ENCODE measurements around the gene TENM3. TPM values are rescaled to one million over a fixed set of nuclear protein-coding genes. Genes with fewer than 3 reads are reported as not detected.

Gene TENM3
- total and polyA plus RNA-seq, 2 donors (not counting 3 experiments of a cell fraction or from before 2014, with no cell fraction given), result 3.2 to 6.2 TPM

- dilution Hi-C loops (cut with MboI; ENCODE audit: extremely low pct_ligation_motif_present, low sequenced_read_pairs), result no loop called here
- no peak for DNase-seq (ENCODE audit: low read depth, low spot score)
Measured at GRCh38 chr4:182547435-182547834, 304.2 kb downstream of the TENM3 start.

More at GRCh38 chr4:182547435-182547834, 304.2 kb downstream of the TENM3 start:
- Histone ChIP-seq H3K4me2 (ENCODE audit: insufficient read depth, low read length) (no peak overlapping the region), H3K27me3 (ENCODE audit: control insufficient read depth in 2 of 2, insufficient read depth in 2 of 2, low read length in 2 of 2) (no peaks in the 10 kb centered on the region), H3K4me3 (replicated peaks in 1 of 3; ENCODE audit: insufficient read depth in 1 of 3, low read depth in 1 of 3, low read length in 3 of 3) (no peak overlapping the region), H3K27ac (ENCODE audit: insufficient read depth, low read depth, low read length) (no peak overlapping the region), H3K9ac (replicated peaks; ENCODE audit: extremely low read depth, insufficient read depth, low read length) (no peak overlapping the region), H4K20me1 (replicated peaks; ENCODE audit: control insufficient read depth, extremely low read depth, insufficient read depth, low read length) (no peaks in the 10 kb centered on the region), H3K4me1 (ENCODE audit: control insufficient read depth, extremely low read depth, insufficient read depth, low read length) (no peaks in the 10 kb centered on the region), H3K9me3 (replicated peaks; ENCODE audit: control insufficient read depth, insufficient read depth, low read length) (no peaks in the 10 kb centered on the region), H3K36me3 (ENCODE audit: control insufficient read depth in 2 of 2, extremely low read depth in 1 of 2, insufficient read depth in 2 of 2, low read length in 2 of 2) (no peaks in the 10 kb centered on the region), H3K9me1 (replicated peaks; ENCODE audit: control insufficient read depth, extremely low read depth, insufficient read depth, low read length) (no peaks in the 10 kb centered on the region), H2AFZ (ENCODE audit: low read depth, low read length) (no peak overlapping the region), H3K79me2 (ENCODE audit: control insufficient read depth, insufficient read depth, low read length) (no peaks in the 10 kb centered on the region)
- ChIA-PET CTCF (interaction anchor here (1.1 kb wide), 1 partner anchor 9 kb away, joined by 4 read pairs; no protein-coding TSS in a partner anchor), POLR2A (no interaction called here)
- TF ChIP-seq POLR2AphosphoS5 (IDR thresholded peaks at IDR 0.05; ENCODE audit: insufficient read depth, low read depth, low read length), result no peak
- no peak for TF ChIP-seq GATA2 (IDR thresholded peaks at IDR 0.05; ENCODE audit: insufficient read depth, insufficient read length, low read depth, low read length)
- no peak for TF ChIP-seq MAX (IDR thresholded peaks at IDR 0.05; ENCODE audit: insufficient read depth, insufficient read length)
- no peak for TF ChIP-seq POLR2A (IDR thresholded peaks at IDR 0.05; ENCODE audit: low read depth, low read length)
- no peak for TF ChIP-seq JUN (IDR thresholded peaks at IDR 0.05; ENCODE audit: borderline replicate concordance, insufficient read depth, insufficient read length, low read depth)
- TF ChIP-seq CTCF (IDR thresholded peaks at IDR 0.05; ENCODE audit: extremely low read depth in 1 of 2, insufficient read depth in 1 of 2, low read depth in 1 of 2, low read length in 2 of 2), result no peak
- TF ChIP-seq MYC (IDR thresholded peaks at IDR 0.05; ENCODE audit: low read depth, low read length), result no peak
- no peak for TF ChIP-seq FOS (IDR thresholded peaks at IDR 0.05; ENCODE audit: borderline replicate concordance, insufficient read depth, low read length)
- no peak for TF ChIP-seq EZH2 (IDR thresholded peaks at IDR 0.05; ENCODE audit: borderline replicate concordance, low read depth, low read length, severe bottlenecking)
- no TSS peak for BruUV-seq (replicated peaks)
- intact Hi-C loops (cut with micrococcal nuclease), result no loop called here
- FAIRE-seq, result no peak
